Stimulated activated memory B cell treated with anti-CD40 and anti-IgM and Interleukin-4, amounts not matched to agents 10 μg/mL and 1 μg/mL and 100 μg/mL, for 72 hours (primary cell): ENCODE measurements around the gene CRMP1.

Experiments
- ATAC-seq: fragments of 150-1000 bp; cut with Tn5 transposase; 2 replicates; pipeline ENCODE4 v1.10.0; 2021
- H3K27ac Mint-ChIP-seq: one replicate; pipeline ENCODE4 v1.8.0; 2022; ENCODE audit warnings: mild to moderate bottlenecking, mixed read lengths
- H3K27me3 Mint-ChIP-seq: one replicate; pipeline ENCODE4 v1.8.0; 2022; ENCODE audit warnings: mixed read lengths
- H3K36me3 Mint-ChIP-seq: one replicate; pipeline ENCODE4 v1.8.0; 2022; ENCODE audit warnings: mixed read lengths
- H3K4me1 Mint-ChIP-seq: one replicate; pipeline ENCODE4 v1.8.0; 2022; ENCODE audit warnings: mixed read lengths
- H3K4me3 Mint-ChIP-seq: one replicate; pipeline ENCODE4 v1.8.0; 2022; ENCODE audit warnings: mild to moderate bottlenecking, moderate library complexity, mixed read lengths
- H3K9me3 Mint-ChIP-seq: one replicate; pipeline ENCODE4 v1.8.0; 2022; ENCODE audit warnings: mixed read lengths

The CRMP1 gene

GRCh38 chr4:5774416-5775036 is 118.4 kb downstream of the CRMP1 start:
- ATAC-seq, result no peak

GRCh38 chr4:5773271-5773555 is 119.7 kb downstream of the CRMP1 start:
- no peaks in the 10 kb centered on the region for H3K36me3 Mint-ChIP-seq
- no peak for ATAC-seq
- peaks cover 7% of the 10 kb centered on the region for H3K9me3 Mint-ChIP-seq
- no peaks in the 10 kb centered on the region for H3K4me1 Mint-ChIP-seq
- H3K27me3 Mint-ChIP-seq, result no peaks in the 10 kb centered on the region
- no peak overlapping the region for H3K27ac Mint-ChIP-seq
- no peak overlapping the region for H3K4me3 Mint-ChIP-seq

More at GRCh38 chr4:5774416-5775036, 118.4 kb downstream of the CRMP1 start:
- no peaks in the 10 kb centered on the region for H3K27me3 Mint-ChIP-seq
- no peak overlapping the region for H3K27ac Mint-ChIP-seq
- H3K9me3 Mint-ChIP-seq, result peaks cover 7% of the 10 kb centered on the region
- H3K36me3 Mint-ChIP-seq, result no peaks in the 10 kb centered on the region
- H3K4me1 Mint-ChIP-seq, result no peaks in the 10 kb centered on the region
- no peak overlapping the region for H3K4me3 Mint-ChIP-seq

- Mint-ChIP-seq H3K36me3 (no peaks in the 10 kb centered on the region), H3K4me1 (no peaks in the 10 kb centered on the region), H3K27me3 (no peaks in the 10 kb centered on the region), H3K4me3 (no peak overlapping the region), H3K27ac (no peak overlapping the region), H3K9me3 (peaks cover 7% of the 10 kb centered on the region)
- no peak for ATAC-seq
Measured at GRCh38 chr4:5772528-5773270, 120.2 kb downstream of the CRMP1 start.
